Thyroid gland (tissue), 4 donors: Measurements from ENCODE around the gene NDRG3. TPM values are rescaled to one million over a fixed set of nuclear protein-coding genes. Genes with fewer than 3 reads are reported as not detected.

Source experiments
- DNase-seq, 2 donors: peaks; one replicate each; pipeline ENCODE4 v3.0.0-alpha.2; 2019
- H3K27ac ChIP-seq, 3 donors: fragments of 200-600 bp; sonication (generic); 1 replicate in 2 of 3; 2 replicates in 1 of 3; pipeline ENCODE4 v1.5.1; 2016 to 2019; ENCODE audit warnings: mild to moderate bottlenecking in 1 of 3, moderate library complexity in 1 of 3
- H3K27me3 ChIP-seq: fragments of 200-600 bp; sonication (generic); one replicate; pipeline ENCODE4 v1.5.1; 2019
- H3K36me3 ChIP-seq, 2 donors: fragments of 200-600 bp; sonication (generic); one replicate each; pipeline ENCODE4 v1.5.1; 2016 to 2019
- H3K4me1 ChIP-seq, 2 donors: fragments of 200-600 bp; sonication (generic); one replicate each; pipeline ENCODE4 v1.5.1; 2017 to 2019
- H3K4me3 ChIP-seq, 3 donors: fragments of 200-600 bp; sonication (generic); replicated peaks in 1 of 3; 1 replicate in 2 of 3; 2 replicates in 1 of 3; pipeline ENCODE4 v1.5.1; 2016; ENCODE audit warnings: mild to moderate bottlenecking in 1 of 3
- H3K9me3 ChIP-seq: fragments of 200-600 bp; sonication (generic); one replicate; pipeline ENCODE4 v1.5.1; 2017
- CTCF ChIP-seq, 6 experiments: fragments of 200-600 bp in 3 of 6; fragments of 450-650 bp in 3 of 6; sonication (generic) in 3 of 6; IDR thresholded peaks; one replicate each; pipeline ENCODE4 v1.5.1; 2016 to 2019; ENCODE audit warnings: antibody characterized with exemption in 6 of 6, mild to moderate bottlenecking in 2 of 6, inconsistent platforms in 1 of 6, moderate library complexity in 1 of 6
- POLR2A ChIP-seq, 2 donors: fragments of 450-650 bp; IDR thresholded peaks; one replicate each; pipeline ENCODE4 v1.6.1; 2017; ENCODE audit warnings: antibody characterized with exemption in 2 of 2, mild to moderate bottlenecking in 2 of 2, moderate library complexity in 1 of 2
- WGBS, 2 donors: methylation state at CpG; one replicate each; pipeline ENCODE4 v1.1.5; 2017; 5-methylcytosine and 5-hydroxymethylcytosine counted together
- intact Hi-C: fragments of 100-400 bp; cut with DNase I; formaldehyde crosslinking; loops from one replicate; pipeline ENCODE4 v1.15.1; 2023
- total RNA-seq, 4 donors: library from RNA; depleted of rRNA; stranded (reverse); fragments of >200 nt; gene quantifications; one replicate each; pipeline ENCODE4 v1.2.3, GENCODE V29; 2016

Gene NDRG3
- total RNA-seq, 4 donors from 2014 or later = 14.6 to 32.1 (median 27.9) TPM

- no peak for TF ChIP-seq POLR2A (IDR thresholded peaks at IDR 0.05)
- TF ChIP-seq CTCF (IDR thresholded peaks at IDR 0.05) = no peak
- peaks cover 0 to 6% of the 10 kb centered on the region in 2 donors for H3K4me1 ChIP-seq
- peaks cover 0 to 8% of the 10 kb centered on the region in 2 donors for H3K36me3 ChIP-seq
- 92 to 95% methylated on average over 8 of the region's 8 CpGs for WGBS, 2 donors
- DNase-seq = no peak
- no peak overlapping the region for H3K4me3 ChIP-seq
- intact Hi-C loops = no loop called here
- no peak overlapping the region for H3K27ac ChIP-seq
- no peaks in the 10 kb centered on the region for H3K27me3 ChIP-seq
- no peaks in the 10 kb centered on the region for H3K9me3 ChIP-seq
These were observed 91.4 kb downstream of the NDRG3 start for GRCh38 chr20:36654506-36654905.

GRCh38 chr20:36653456-36653855, 92.4 kb downstream of the NDRG3 start:
- TF ChIP-seq CTCF (IDR thresholded peaks at IDR 0.05) (no peak), POLR2A (IDR thresholded peaks at IDR 0.05) (no peak)
- DNase-seq = peak; percentile 56 to 74
- Histone ChIP-seq H3K4me3 (no peak overlapping the region), H3K27ac (no peak overlapping the region), H3K9me3 (no peaks in the 10 kb centered on the region), H3K4me1 (peaks cover 0 to 6% of the 10 kb centered on the region in 2 donors), H3K36me3 (peaks cover 0 to 8% of the 10 kb centered on the region in 2 donors), H3K27me3 (no peaks in the 10 kb centered on the region)
- intact Hi-C loops = no loop called here
- WGBS, 2 donors = 37 to 60% methylated on average over 9 of the region's 9 CpGs

GRCh38 chr20:36647196-36648121, 98.4 kb downstream of the NDRG3 start:
- no peak for DNase-seq
- Histone ChIP-seq H3K27ac (no peak overlapping the region), H3K9me3 (no peaks in the 10 kb centered on the region), H3K4me3 (no peak overlapping the region), H3K36me3 (no peaks in the 10 kb centered on the region), H3K4me1 (no peaks in the 10 kb centered on the region), H3K27me3 (no peaks in the 10 kb centered on the region)
- TF ChIP-seq CTCF (IDR thresholded peaks at IDR 0.05) = no peak
- TF ChIP-seq POLR2A (IDR thresholded peaks at IDR 0.05) = no peak
- 62 to 70% methylated on average over 7 to 8 of the region's 8 CpGs for WGBS, 2 donors
- intact Hi-C loops = no loop called here

- Histone ChIP-seq H3K27me3 (no peaks in the 10 kb centered on the region), H3K4me1 (no peaks in the 10 kb centered on the region), H3K27ac (no peak overlapping the region), H3K4me3 (no peak overlapping the region), H3K9me3 (no peaks in the 10 kb centered on the region), H3K36me3 (no peaks in the 10 kb centered on the region)
- 96 to 99% methylated on average over 3 of the region's 3 CpGs for WGBS, 2 donors
- no peak for TF ChIP-seq POLR2A (IDR thresholded peaks at IDR 0.05)
- no peak for TF ChIP-seq CTCF (IDR thresholded peaks at IDR 0.05)
- no peak for DNase-seq
- intact Hi-C loops = no loop called here
These were observed 99.2 kb downstream of the NDRG3 start for GRCh38 chr20:36646678-36647077.

- Histone ChIP-seq H3K36me3 (no peaks in the 10 kb centered on the region), H3K9me3 (no peaks in the 10 kb centered on the region), H3K4me1 (no peaks in the 10 kb centered on the region), H3K4me3 (no peak within 1 kb of the TSS), H3K27ac (no peak within 1 kb of the TSS), H3K27me3 (no peaks in the 10 kb centered on the region)
- intact Hi-C loops = no loop called here
- no peak for TF ChIP-seq CTCF (IDR thresholded peaks at IDR 0.05)
- no peak for TF ChIP-seq POLR2A (IDR thresholded peaks at IDR 0.05)
- 56 to 70% methylated on average over 8 to 9 of the region's 9 CpGs for WGBS, 2 donors
- DNase-seq = peak; percentile 5 to 8
These were observed 99.9 kb downstream of the NDRG3 start, which contains the start of gene SLA2 for GRCh38 chr20:36645998-36646397. Gene SLA2 (minus strand): TSS chr20:36646196. CDS start chr20:36641335, 4,861 bp downstream.
